Femur (tissue), 1 donor: Measurements from ENCODE around the gene LRRC10B.

Experiments used
- DNase-seq: peaks from one replicate; pipeline ENCODE4 v3.0.0-alpha.2; 2017

LRRC10B gene

GRCh38 chr11:61510166-61510919 lies 1.8 kb downstream of the LRRC10B start:
- no peak for DNase-seq

GRCh38 chr11:61510974-61511373 lies 2.4 kb downstream of the LRRC10B start:
- no peak for DNase-seq

- DNase-seq, result no peak
Measured at GRCh38 chr11:61511383-61511782, 2.8 kb downstream of the LRRC10B start.

DNA sequence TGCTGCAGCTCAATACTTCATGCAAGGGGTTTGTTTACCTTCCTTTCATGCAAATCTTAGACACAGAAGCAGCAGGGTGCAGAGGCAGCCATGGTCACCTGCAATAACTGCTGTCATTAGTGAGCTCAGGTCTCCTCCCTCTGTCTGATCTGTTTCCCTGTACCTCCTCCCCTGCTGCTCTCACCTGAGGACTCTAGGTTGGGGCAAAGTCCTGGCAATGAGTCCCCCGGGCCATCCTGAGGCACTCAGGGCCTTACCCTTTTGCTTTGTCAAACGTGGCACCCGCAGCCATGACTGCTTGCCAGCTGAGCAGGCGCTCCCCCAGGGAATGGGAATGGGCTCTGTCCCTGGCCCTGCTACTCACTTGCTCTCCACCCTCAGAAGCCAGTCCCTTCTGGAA lies 3.9 kb downstream of the LRRC10B start:
- no peak for DNase-seq

DNA sequence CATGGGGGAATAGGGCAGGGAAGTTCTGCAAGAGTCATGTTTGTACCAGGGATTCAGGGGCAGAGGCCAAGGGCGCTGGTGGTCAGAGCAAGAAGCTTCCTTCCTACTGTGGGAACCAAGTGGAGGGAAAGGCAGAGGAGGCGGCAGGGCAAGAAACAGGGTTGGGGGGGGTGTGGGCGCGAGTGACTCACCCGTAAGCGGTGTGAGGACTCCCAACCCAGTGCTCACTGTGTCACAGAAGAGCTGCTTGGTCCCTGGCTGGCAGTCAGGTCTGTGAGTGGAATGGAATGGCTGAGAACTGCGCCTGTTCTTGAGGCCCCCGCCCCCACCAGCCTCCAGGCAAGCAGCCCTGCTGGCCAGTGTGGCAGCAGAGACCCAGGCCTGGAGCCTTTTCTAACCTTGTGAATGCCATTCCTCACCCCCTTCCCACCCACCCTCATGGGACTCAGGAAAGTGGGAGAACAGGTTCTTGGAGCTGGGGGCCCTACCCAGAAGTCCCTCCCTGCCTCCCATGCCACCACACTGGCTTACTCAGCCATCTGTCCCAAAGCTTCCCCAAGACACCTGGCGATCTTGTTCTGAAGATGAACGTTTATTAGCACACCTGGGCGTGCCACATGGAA lies 4.7 kb downstream of the LRRC10B start:
- no peak for DNase-seq

DNA sequence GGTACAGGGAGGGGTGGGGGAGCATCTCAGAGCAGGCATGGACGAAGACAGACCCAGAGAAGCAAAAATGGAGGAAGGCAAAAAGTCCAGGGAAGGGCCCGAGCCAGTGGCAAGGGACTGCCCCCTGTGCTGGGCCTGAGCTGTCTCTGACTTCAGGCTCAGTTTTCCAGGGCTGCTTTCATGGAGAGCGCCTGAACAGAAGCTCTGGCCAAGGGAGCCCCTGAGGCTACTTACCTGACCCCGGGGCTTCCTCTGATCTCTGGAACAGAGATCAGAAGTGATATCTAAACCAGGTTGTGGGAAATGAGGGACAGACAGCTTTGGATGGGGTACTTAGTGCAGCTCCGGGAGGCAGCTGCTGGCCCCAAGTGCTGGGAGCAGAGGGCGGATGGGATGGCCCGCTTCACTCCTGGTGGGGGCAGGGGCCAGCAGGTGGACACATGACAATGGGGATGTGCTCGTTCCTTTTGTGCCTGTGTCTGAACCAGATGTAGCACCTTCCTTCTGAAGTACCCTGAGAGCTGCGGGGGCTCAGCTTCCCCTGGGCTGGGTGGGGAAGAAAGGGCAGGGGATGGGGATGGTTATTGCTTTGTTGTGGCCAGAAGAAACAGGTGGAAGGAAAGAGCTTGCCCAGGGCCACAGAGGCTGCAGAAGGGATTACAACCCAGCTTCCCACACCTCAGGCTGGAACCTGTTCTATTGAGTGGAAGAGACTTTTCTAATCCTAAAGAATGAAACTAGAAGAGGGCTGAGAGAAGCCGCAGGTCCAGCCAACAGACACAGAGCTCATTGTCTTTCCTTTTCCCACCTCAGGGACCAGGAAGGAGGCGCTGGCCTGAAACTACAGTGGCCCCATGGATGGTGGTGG lies 5.7 kb downstream of the LRRC10B start:
- DNase-seq, result no peak

- DNase-seq, result no peak
Measured at GRCh38 chr11:61515686-61516085, 7.1 kb downstream of the LRRC10B start.

DNA sequence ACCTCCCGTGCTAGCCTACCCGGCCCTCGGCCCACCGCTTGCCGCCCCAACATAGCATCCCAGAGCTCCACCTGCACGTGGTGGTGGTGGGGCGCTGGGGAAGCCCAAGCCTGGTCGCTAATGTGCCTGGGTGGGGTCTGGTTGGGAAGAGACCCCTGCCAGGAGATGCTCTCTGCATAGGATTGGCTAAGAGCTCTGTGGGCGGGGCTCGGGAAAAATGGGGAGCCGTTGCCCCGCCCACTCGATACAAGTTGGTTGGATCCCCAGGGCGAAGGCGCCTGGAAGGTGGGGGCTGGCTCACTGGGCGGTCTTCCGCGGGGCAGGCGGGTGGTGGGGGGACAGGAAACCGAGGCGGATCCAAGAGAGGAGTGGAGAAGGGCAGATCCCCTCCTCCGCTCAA lies 7.6 kb downstream of the LRRC10B start:
- DNase-seq, result no peak

- DNase-seq, result peak; percentile 64
Measured at GRCh38 chr11:61516675-61517572, 8.4 kb downstream of the LRRC10B start.

- DNase-seq, result no peak
Measured at GRCh38 chr11:61518032-61518795, 9.7 kb downstream of the LRRC10B start.

DNA sequence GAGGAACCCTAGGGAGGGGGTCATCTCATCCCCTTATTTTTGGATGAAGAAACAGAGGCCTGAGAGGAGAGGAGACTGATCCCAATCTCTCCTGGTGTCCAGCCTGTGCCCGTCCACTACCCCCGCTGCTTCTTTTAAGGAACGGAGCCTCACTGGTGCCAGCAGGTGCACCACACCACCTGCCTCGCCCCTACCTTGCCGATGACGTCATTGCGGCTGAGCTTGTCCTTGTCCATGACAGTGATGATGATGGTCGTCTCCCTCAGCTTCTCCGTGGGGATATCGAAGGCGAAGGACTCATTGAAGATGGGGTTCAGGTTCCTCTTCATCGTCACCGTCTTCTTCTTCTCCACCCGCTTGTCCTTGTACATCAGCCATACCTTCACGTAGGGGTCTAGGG lies 14.3 kb downstream of the LRRC10B start:
- DNase-seq, result no peak

DNA sequence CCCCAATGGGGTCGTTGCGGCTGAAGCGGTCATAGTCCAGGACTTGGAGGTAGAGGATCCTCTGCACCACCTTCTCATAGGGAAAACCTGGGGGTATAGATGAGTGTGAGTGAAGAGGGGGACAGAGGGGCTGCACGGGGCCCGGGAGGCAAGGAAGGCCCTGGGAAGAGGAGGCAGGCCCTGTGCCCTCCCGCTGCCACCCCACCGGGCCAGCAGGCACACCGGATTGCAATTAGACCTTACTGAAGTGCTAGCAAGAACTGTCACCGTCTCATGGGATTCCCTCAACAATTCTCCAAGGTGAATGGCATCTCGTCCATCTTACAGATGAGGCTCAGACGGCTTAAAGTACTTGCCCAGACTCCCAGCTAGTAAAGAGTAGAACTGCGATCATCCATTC lies 15.9 kb downstream of the LRRC10B start:
- DNase-seq, result no peak

DNA sequence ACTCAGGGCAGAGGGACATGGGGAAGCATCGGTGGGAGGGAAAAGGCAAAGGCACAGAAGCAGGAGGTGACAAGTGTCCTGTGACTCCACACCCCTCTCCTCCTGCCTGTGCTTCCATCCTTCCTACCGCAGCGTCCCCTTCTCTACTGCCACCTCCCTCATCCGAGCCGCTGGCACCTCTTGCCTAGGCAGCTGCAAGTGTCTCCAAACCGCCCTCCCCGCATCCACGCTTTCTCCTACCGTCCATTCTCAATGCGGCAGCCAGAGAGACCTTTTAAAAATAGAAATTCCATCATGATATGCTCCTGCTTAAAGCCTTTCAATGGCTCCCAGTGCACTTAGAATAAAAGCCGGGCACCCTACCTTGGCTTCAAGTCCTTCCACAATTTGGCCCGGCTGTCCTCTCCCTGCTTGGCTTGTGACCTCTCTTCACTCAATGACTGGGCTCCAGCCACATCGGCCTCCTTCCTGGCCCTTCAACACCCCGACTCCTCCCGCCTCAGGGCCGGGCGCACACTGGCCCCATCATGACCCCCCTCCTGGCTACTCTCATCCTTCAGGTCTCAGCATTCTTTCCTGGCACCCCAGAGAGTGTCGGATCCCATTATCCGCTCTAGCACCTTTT lies 16.5 kb downstream of the LRRC10B start:
- no peak for DNase-seq

DNA sequence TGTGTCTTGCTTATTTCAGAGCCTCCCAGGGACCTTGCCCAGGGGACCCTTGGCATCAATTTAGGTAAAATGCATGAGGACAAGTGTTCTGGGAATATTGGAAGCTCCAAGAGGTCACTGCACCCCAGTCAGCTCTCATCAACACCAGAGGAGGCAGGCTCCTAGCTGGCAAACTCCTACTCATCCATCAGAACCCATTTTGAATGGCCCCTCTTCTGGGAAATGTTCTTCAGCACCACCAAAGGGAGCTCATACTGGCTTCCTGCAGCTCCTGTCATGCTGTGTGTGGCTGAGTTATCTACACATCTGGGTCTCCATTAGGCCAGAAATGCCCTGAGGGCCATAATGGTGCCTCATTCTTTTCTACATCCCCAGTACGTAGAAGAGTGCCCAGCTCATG lies 17.7 kb downstream of the LRRC10B start:
- DNase-seq, result no peak

DNA sequence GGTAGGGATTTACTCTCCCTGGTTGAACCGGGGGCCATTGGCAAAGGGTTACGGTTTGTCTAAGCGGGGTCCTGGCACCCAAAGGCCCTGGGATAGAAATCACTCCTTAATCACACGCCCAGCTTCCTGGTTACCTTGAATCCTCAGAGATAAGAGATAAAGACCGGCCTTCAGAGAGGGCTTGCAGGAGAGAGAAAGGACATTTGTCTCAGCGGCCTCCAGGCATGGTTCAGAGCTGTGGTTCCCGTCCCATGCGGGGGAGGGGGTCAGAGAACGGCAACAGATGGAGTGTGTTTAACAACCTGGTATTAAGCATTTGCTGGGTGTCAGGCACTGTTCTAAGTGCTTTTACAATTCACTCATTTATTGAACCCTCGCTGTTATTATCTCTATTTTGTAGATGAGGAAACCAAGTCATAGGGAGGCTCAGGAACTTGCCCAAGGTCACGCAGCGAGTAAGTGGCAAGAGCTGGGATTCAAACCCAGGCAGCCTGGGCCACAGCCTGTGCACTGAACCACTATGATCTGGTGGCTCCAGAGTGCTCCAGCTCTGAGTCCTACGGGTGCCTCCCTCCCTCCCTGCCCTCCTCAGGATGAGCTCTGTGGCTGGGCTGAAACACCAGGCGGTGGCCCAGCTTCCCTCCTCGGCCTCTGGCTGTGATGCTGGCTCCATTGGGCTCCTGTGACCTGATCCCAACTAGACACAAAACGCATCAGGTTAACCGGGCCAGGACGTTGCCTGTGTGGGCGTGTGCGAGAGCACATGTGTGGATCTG lies 18.6 kb downstream of the LRRC10B start:
- no peak for DNase-seq

DNA sequence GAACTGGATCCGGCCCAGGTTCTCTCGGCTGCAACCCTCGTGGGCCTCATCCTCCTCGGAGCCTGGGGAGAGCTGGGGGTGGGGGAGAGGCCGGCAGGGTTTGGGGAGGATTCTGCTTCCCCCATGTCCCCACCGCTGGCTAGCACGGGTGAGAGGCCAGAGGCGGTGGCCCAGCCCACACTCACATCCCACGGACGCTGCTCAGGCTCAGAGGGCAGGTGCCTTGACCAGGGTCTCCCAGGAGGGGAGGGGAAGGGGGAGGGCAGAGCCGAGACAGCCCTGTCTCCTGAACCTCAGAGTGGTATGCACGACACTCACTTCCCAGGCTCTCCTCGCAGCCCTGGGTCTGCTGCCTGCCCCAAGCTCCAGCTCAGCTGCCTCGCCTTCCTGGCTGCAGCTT lies 19.6 kb downstream of the LRRC10B start:
- DNase-seq, result no peak

DNA sequence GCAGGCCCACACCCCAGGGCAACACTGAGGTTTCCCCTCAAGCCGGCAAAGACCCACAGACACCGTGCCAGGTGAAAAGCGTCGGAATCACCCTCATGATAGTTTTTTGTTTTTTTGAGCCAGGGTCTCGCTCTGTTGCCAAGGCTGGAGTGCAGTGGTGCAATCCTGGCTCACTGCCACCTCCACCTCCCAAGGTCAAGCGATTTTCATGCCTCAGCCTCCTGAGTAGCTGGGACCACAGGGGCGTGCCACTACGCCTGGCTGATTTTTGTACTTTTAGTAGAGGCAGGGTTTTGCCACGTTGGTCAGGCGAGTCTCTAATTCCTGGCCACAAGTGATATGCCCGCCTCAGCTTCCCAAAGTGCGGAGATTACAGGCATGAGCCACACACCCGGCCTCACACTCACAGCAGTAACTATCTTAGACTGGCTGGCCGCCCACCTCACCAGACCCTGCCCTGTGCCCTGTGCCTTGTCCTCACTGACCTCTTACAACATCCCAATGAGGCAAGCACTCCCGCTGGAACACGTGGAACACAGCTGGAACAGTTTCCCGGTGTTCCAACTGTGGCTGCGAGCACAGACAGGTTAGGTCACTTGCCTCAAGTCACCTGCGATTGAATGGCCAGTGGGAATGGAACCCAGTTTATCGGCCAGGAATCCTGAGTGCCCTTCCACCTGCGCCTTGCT lies 21.1 kb downstream of the LRRC10B start:
- no peak for DNase-seq

- DNase-seq, result no peak
Measured at GRCh38 chr11:61531044-61531443, 22.5 kb downstream of the LRRC10B start.

DNA sequence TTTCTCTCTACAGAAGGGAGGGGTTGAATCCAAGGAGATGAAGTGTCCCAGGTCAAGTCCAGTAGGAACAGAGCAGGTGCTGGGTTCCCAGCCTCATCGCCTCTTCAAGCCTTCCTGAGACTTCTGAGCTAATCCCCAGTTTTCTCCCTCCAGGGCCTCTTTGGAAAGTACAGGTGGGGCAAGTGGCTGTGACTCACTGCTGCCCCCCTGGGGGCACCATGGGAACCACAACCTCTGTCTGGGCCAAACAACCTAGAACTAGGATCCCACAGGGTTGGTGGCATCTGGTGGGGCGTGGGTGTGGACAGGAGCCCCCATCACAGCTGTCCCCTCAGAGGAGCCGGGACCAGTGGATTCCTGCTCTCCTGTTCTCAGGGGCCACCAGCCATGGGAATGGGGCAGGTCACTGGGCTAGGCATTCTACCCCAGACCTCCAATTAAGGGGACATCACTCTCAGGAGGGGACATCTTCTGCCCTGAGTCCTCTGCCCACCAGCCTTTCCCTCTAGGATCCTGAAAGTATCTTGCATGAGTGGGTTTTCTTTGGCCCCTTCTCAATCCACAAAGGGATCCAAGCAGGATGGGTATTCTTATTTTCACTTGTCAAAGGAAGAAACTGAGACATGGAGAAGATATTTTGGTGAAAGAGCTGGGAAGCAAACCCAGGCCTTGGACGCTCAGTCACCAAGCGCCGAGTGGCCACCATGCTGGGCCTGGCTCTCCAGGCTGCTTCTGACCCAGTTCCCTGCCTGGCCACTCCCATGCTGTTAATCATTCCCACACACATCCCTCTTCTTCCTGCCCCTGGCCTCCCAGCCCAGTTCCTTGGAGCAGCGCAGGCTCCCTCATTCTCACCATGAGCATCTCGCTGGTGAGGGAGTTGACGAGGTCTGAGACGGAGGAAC lies 23.8 kb downstream of the LRRC10B start:
- no peak for DNase-seq
